HepG2 (cell line): ENCODE results near the gene AUP1. TPM values are rescaled to one million over a fixed set of nuclear protein-coding genes. Genes with fewer than 3 reads are reported as not detected.

Source experiments
- CBX2 ChIP-seq, 2 experiments: fragments of 200-600 bp in 1 of 2; sonication (generic); formaldehyde crosslinking in 1 of 2; IDR thresholded peaks; 2 replicates each; pipeline versions ENCODE4 v1.7.0 to v1.8.1; 2018 to 2022; ENCODE audit warnings: low read depth in 2 of 2, low read length in 1 of 2, mild to moderate bottlenecking in 1 of 2, missing genetic modification reagents in 1 of 2
- CHD2 ChIP-seq: IDR thresholded peaks from 2 replicates; pipeline ENCODE4 v1.6.1; 2011; ENCODE audit warnings: low read depth, low read length, improper control_type of control experiment
- FOXK2 ChIP-seq: fragments of 450-650 bp; IDR thresholded peaks from 2 replicates; pipeline ENCODE4 v1.6.1; 2016
- HDAC1 ChIP-seq: sonication (generic); formaldehyde crosslinking; IDR thresholded peaks from 2 replicates; pipeline ENCODE4 v1.5.1; 2020; ENCODE audit warnings: mild to moderate bottlenecking, missing genetic modification reagents
- HNRNPUL1 ChIP-seq: fragments of 200-400 bp; formaldehyde crosslinking; IDR thresholded peaks from 2 replicates; pipeline ENCODE4 v1.6.1; 2017; ENCODE audit warnings: low read depth, mild to moderate bottlenecking, low read length, moderate library complexity
- IRF9 ChIP-seq: sonication (generic); formaldehyde crosslinking; IDR thresholded peaks from 2 replicates; pipeline ENCODE4 v1.8.0; 2022; ENCODE audit warnings: missing genetic modification reagents, mild to moderate bottlenecking, borderline replicate concordance
- NCOR1 ChIP-seq: fragments of 200-600 bp; sonication (generic); IDR thresholded peaks from 2 replicates; pipeline ENCODE4 v1.7.0; 2017; ENCODE audit warnings: antibody characterized with exemption, low read length, borderline replicate concordance
- PAWR ChIP-seq: sonication (generic); formaldehyde crosslinking; IDR thresholded peaks from 2 replicates; pipeline ENCODE4 v1.4.0; 2020; ENCODE audit warnings: missing genetic modification reagents, mild to moderate bottlenecking, borderline replicate concordance
- POGZ ChIP-seq: sonication (generic); formaldehyde crosslinking; IDR thresholded peaks from 2 replicates; pipeline ENCODE4 v1.4.0; 2020; ENCODE audit warnings: mild to moderate bottlenecking, missing genetic modification reagents
- RARG ChIP-seq: sonication (generic); formaldehyde crosslinking; IDR thresholded peaks from 2 replicates; pipeline ENCODE4 v1.4.0; 2020; ENCODE audit warnings: low read depth, mild to moderate bottlenecking, missing genetic modification reagents
- SNAI1 ChIP-seq: sonication (generic); formaldehyde crosslinking; IDR thresholded peaks from 2 replicates; pipeline ENCODE4 v1.5.0; 2020; ENCODE audit warnings: mild to moderate bottlenecking, missing genetic modification reagents, borderline replicate concordance
- SOX5 ChIP-seq: IDR thresholded peaks from 2 replicates; pipeline ENCODE4 v1.6.1; 2016; ENCODE audit warnings: borderline replicate concordance
- ZBTB20 ChIP-seq: sonication (generic); formaldehyde crosslinking; IDR thresholded peaks from 2 replicates; pipeline ENCODE4 v1.8.1; 2023; ENCODE audit warnings: missing genetic modification reagents, low read depth, mild to moderate bottlenecking, borderline replicate concordance
- ZFAT ChIP-seq: sonication (generic); formaldehyde crosslinking; conservative IDR thresholded peaks from 2 replicates; pipeline ENCODE4 v1.8.1; 2023; ENCODE audit warnings: missing genetic modification reagents, inconsistent platforms
- ZKSCAN1 ChIP-seq: fragments of 150-350 bp; IDR thresholded peaks from 2 replicates; pipeline ENCODE4 v1.6.1; 2014; ENCODE audit warnings: low read length
- ZNF296 ChIP-seq: sonication (generic); formaldehyde crosslinking; conservative IDR thresholded peaks from 2 replicates; pipeline ENCODE4 v1.5.0; 2020; ENCODE audit warnings: mild to moderate bottlenecking, missing genetic modification reagents
- ZNF318 ChIP-seq: sonication (generic); formaldehyde crosslinking; IDR thresholded peaks from 2 replicates; pipeline ENCODE4 v1.4.0; 2020; ENCODE audit warnings: mild to moderate bottlenecking, missing genetic modification reagents
- ZNF589 ChIP-seq: sonication (generic); formaldehyde crosslinking; conservative IDR thresholded peaks from 2 replicates; pipeline ENCODE4 v1.8.0; 2022; ENCODE audit warnings: mild to moderate bottlenecking, moderate library complexity, missing genetic modification reagents
- ZNF713 ChIP-seq: sonication (generic); formaldehyde crosslinking; IDR thresholded peaks from 2 replicates; pipeline ENCODE4 v1.4.0; 2020; ENCODE audit warnings: mild to moderate bottlenecking, missing genetic modification reagents
- ZNF878 ChIP-seq: sonication (generic); formaldehyde crosslinking; IDR thresholded peaks from 2 replicates; pipeline ENCODE4 v1.8.1; 2023; ENCODE audit warnings: mild to moderate bottlenecking, missing genetic modification reagents, moderate library complexity
- polyA plus RNA-seq, 8 experiments: library from polyadenylated mRNA; depleted of rRNA in 3 of 8; stranded (reverse) in 7 of 8; unstranded in 1 of 8; fragments of >200 nt; fragmentation: Illumina TruSeq in 4 of 8; extraction: Trizol in 4 of 8; gene quantifications; 2 replicates each; pipeline versions ENCODE4 v1.2.1 to v1.2.3, GENCODE V29; 2011 to 2016; ENCODE audit warnings: low read depth in 4 of 8, missing spikeins in 1 of 8, mixed read lengths in 1 of 8; ENCODE audit not compliant: insufficient read depth in 1 of 8
- total RNA-seq, 5 experiments: library from RNA; depleted of rRNA; stranded (reverse); fragments of >200 nt; fragmentation: Illumina TruSeq; extraction: Trizol; gene quantifications; 2 replicates each; pipeline ENCODE4 v1.2.3, GENCODE V29; 2016; ENCODE audit warnings: low read depth in 1 of 5

Gene AUP1
- total and polyA plus RNA-seq, 2 of the 13 experiments (the other 11 are each of a cell fraction or from before 2014, with no cell fraction given), result 174 to 267 TPM

- TF ChIP-seq IRF9 (CRISPR knock-in tag) (no peak), CBX2 (IDR thresholded peaks at IDR 0.05; ENCODE audit: low read depth, low read length) (no peak), CBX2 (CRISPR knock-in tag; IDR thresholded peaks at IDR 0.05; ENCODE audit: low read depth) (no peak), ZKSCAN1 (no peak), ZNF713 (CRISPR knock-in tag) (no peak), HNRNPUL1 (no peak), ZNF296 (0 out of 2 replicates have a peak, but pooled peaks have one; percentile 59), ZNF878 (CRISPR knock-in tag) (no peak), SOX5 (no peak), HDAC1 (CRISPR knock-in tag) (no peak; the same call in 1 of the 2 replicates), FOXK2 (no peak), CHD2 (no peak), ZNF589 (CRISPR knock-in tag) (no peak), ZFAT (CRISPR knock-in tag) (no peak), ZBTB20 (CRISPR knock-in tag) (no peak), RARG (CRISPR knock-in tag) (no peak; the same call in 1 of the 2 replicates), ZNF318 (CRISPR knock-in tag) (no peak), NCOR1 (no peak; the same call in 1 of the 2 replicates), SNAI1 (CRISPR knock-in tag) (peak; percentile 16; the same call in 1 of the 2 replicates), POGZ (CRISPR knock-in tag) (no peak), PAWR (CRISPR knock-in tag) (no peak)
Measured at GRCh38 chr2:74507926-74508520, 21.5 kb downstream of the AUP1 start (continued).
